ENCODE data around the gene MRGPRD. TPM values are rescaled to one million over a fixed set of nuclear protein-coding genes. Genes with fewer than 3 reads are reported as not detected.

MRGPRD gene
- total RNA-seq, 1 experiment from 2014 or later, result not detected

DNA sequence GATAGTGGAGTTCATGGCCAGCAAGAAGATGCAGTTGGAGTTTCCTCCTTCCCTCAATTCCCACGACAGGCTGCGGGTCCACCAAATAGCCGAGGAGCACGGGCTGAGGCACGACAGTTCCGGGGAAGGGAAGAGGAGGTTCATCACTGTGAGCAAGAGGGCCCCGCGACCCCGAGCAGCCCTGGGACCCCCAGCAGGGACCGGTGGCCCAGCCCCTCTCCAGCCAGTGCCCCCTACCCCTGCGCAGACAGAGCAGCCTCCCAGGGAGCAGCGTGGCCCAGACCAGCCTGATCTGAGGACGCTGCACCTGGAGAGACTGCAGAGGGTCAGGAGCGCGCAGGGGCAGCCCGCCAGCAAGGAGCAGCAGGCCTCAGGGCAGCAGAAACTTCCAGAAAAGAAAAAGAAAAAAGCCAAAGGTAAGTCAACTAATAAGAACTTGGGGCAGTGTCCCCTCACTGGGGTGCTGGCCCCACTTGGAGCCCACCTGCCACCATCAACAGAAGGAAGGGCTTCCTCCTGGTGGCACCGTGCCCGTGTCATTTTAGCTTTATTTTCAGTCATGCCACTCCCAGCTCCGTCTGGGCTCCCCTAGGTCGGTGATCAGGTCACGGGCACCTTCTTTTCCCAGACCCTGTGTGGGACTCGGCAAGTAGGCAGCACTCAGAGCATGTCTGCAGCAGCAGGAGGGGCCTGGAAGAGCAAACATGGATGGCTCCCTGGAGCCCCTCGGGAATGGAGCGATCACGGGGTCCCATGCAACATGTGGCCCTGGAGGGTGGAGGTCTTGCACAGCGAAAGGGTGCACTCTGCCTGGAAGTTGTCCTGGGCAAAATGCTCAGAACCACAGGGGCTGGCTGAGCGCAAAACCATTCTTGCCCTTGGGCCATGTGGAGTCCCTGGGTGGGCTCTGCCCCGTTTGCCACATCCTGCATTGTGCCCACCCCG lies 43.8 kb downstream of the MRGPRD start:
- CTCF ChIA-PET, result no interaction called here
- Mint-ChIP-seq H3K36me3 (ENCODE audit: insufficient read depth, unreplicated experiment) (peaks cover 9% of the 10 kb centered on the region), H3K4me3 (ENCODE audit: low read depth, unreplicated experiment) (no peak overlapping the region), H3K9me3 (ENCODE audit: low read depth, unreplicated experiment) (no peaks in the 10 kb centered on the region), H3K27me3 (ENCODE audit: unreplicated experiment) (no peaks in the 10 kb centered on the region), H3K4me1 (ENCODE audit: low read depth, unreplicated experiment) (no peaks in the 10 kb centered on the region), H3K27ac (ENCODE audit: unreplicated experiment) (no peak overlapping the region)
- no peak for TF ChIP-seq CTCF (IDR thresholded peaks at IDR 0.05; ENCODE audit: unreplicated experiment)
- DNase-seq, result no peak
- BruUV-seq (replicated peaks), result no TSS peak
- intact Hi-C loops (cut with micrococcal nuclease; ENCODE audit: unreplicated experiment), result no loop called here

- H3K27me3 Mint-ChIP-seq (ENCODE audit: unreplicated experiment), result no peaks in the 10 kb centered on the region
- no peak for DNase-seq
- no peak overlapping the region for H3K27ac Mint-ChIP-seq (ENCODE audit: unreplicated experiment)
- intact Hi-C loops (cut with micrococcal nuclease; ENCODE audit: unreplicated experiment), result no loop called here
- TF ChIP-seq CTCF (IDR thresholded peaks at IDR 0.05; ENCODE audit: unreplicated experiment), result no peak
- no peaks in the 10 kb centered on the region for H3K4me1 Mint-ChIP-seq (ENCODE audit: low read depth, unreplicated experiment)
- H3K36me3 Mint-ChIP-seq (ENCODE audit: insufficient read depth, unreplicated experiment), result peaks cover 10% of the 10 kb centered on the region
- no TSS peak for BruUV-seq (replicated peaks)
- CTCF ChIA-PET, result no interaction called here
- H3K9me3 Mint-ChIP-seq (ENCODE audit: low read depth, unreplicated experiment), result no peaks in the 10 kb centered on the region
- H3K4me3 Mint-ChIP-seq (ENCODE audit: low read depth, unreplicated experiment), result no peak overlapping the region
Measured at GRCh38 chr11:68936358-68936636, 44.5 kb downstream of the MRGPRD start.

DNA sequence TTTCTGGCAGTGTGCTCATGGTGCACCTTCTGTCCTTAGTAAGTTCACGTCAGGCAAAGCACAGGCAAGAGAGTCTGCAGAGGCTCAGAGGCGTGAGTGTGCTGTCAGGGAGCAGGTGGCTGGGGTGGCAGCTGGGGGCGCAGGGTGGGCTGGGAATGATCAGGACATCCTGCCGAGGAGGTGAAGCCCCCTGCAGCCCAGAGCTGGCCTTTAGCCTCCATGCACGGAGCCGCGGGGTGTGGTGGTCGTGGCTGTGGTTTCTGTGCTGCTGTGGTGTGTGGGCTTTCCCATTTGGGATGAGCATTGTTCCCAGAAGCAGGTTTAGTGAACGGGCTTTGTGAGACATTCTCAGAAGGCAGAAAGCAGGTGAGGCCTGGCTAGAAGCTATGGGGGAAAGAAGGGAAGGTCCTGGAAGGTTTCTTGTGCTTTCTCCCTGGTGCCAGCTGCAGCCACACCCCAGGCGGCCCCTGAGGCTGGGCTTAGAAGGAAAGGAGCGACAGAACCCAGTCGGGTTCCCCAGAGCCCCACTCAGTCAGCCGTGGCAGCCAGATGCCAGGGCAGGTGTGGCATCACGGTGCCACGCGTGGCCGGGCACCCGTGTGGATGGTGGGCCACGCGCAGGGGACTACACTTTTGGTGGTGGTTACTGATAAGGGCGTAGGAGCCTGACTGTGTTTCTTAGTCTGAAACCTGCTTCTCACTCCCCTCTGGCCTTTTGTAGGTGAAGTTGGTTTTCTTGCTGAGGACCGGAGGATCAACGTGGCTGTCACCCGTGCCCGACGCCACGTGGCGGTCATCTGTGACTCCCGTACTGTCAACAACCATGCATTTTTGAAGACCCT lies 45.0 kb downstream of the MRGPRD start:
- no peaks in the 10 kb centered on the region for H3K9me3 Mint-ChIP-seq (ENCODE audit: low read depth, unreplicated experiment)
- no peak overlapping the region for H3K4me3 Mint-ChIP-seq (ENCODE audit: low read depth, unreplicated experiment)
- CTCF ChIA-PET, result interaction anchor here (0.6 kb wide), 1 partner anchor 308 kb away, joined by 9 read pairs; no protein-coding TSS in a partner anchor
- H3K36me3 Mint-ChIP-seq (ENCODE audit: insufficient read depth, unreplicated experiment), result peaks cover 14% of the 10 kb centered on the region
- no peak for DNase-seq
- H3K4me1 Mint-ChIP-seq (ENCODE audit: low read depth, unreplicated experiment), result no peaks in the 10 kb centered on the region
- intact Hi-C loops (cut with micrococcal nuclease; ENCODE audit: unreplicated experiment), result no loop called here
- BruUV-seq (replicated peaks), result no TSS peak
- no peaks in the 10 kb centered on the region for H3K27me3 Mint-ChIP-seq (ENCODE audit: unreplicated experiment)
- H3K27ac Mint-ChIP-seq (ENCODE audit: unreplicated experiment), result no peak overlapping the region
- TF ChIP-seq CTCF (IDR thresholded peaks at IDR 0.05; ENCODE audit: unreplicated experiment), result no peak

DNA sequence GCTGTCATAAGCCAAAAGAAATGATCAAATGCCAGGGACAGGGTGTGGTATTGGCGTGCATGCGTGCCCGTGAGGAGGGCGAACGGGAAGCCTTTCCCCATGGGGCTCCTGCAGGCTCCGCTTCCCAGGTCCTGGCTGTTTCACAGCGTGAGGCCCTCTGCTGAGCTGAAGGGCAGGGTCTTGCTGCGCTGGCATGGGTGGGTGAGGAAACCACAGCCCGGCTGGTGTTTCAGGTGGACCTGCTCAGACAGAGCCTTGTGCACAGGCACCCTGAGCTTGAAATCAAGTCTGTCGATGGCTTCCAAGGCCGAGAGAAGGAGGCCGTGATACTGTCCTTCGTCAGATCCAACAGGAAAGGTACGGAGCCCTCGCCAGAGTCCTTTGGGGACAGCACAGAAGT lies 45.7 kb downstream of the MRGPRD start:
- TF ChIP-seq CTCF (IDR thresholded peaks at IDR 0.05; ENCODE audit: unreplicated experiment), result no peak
- Mint-ChIP-seq H3K27ac (ENCODE audit: unreplicated experiment) (no peak overlapping the region), H3K27me3 (ENCODE audit: unreplicated experiment) (no peaks in the 10 kb centered on the region), H3K4me1 (ENCODE audit: low read depth, unreplicated experiment) (no peaks in the 10 kb centered on the region), H3K36me3 (ENCODE audit: insufficient read depth, unreplicated experiment) (peaks cover 14% of the 10 kb centered on the region), H3K4me3 (ENCODE audit: low read depth, unreplicated experiment) (no peak overlapping the region), H3K9me3 (ENCODE audit: low read depth, unreplicated experiment) (no peaks in the 10 kb centered on the region)
- intact Hi-C loops (cut with micrococcal nuclease; ENCODE audit: unreplicated experiment), result no loop called here
- CTCF ChIA-PET, result interaction anchor here (0.6 kb wide), 1 partner anchor 308 kb away, joined by 9 read pairs; no protein-coding TSS in a partner anchor
- no TSS peak for BruUV-seq (replicated peaks)
- DNase-seq, result no peak

Measured in Calu3 (cell line).